K562 (cell line): ENCODE data around the gene SYT15. TPM values are rescaled to one million over a fixed set of nuclear protein-coding genes. Genes with fewer than 3 reads are reported as not detected.

Experiments
- ESRRB ChIP-seq: fragments of 250-450 bp; sonication (Bioruptor Pico); IDR thresholded peaks from 2 replicates; pipeline ENCODE4 v1.5.0; 2020; ENCODE audit warnings: mild to moderate bottlenecking, moderate library complexity, borderline replicate concordance
- FOXJ2 ChIP-seq: fragments of 200-800 bp; sonication (Bioruptor generic); IDR thresholded peaks from 2 replicates; pipeline ENCODE4 v1.6.1; 2016; ENCODE audit warnings: missing genetic modification characterization, missing compliant biosample characterization
- HDAC1 ChIP-seq, 2 experiments: fragments of 450-650 bp; IDR thresholded peaks; 2 replicates each; pipeline ENCODE4 v1.6.1; 2016 to 2017; ENCODE audit warnings: inconsistent platforms in 1 of 2, mild to moderate bottlenecking in 1 of 2, moderate library complexity in 1 of 2
- HIVEP1 ChIP-seq: fragments of 250-450 bp; sonication (Bioruptor Pico); IDR thresholded peaks from 2 replicates; pipeline ENCODE4 v1.4.0; 2020; ENCODE audit warnings: mild to moderate bottlenecking
- JUNB ChIP-seq: fragments of 450-650 bp; formaldehyde crosslinking; conservative IDR thresholded peaks from 2 replicates; pipeline ENCODE4 v1.4.0; 2020; ENCODE audit warnings: mild to moderate bottlenecking
- MCM3 ChIP-seq: fragments of 450-650 bp; IDR thresholded peaks from 2 replicates; pipeline ENCODE4 v1.6.1; 2016
- MTA2 ChIP-seq: fragments of 450-650 bp; IDR thresholded peaks from 2 replicates; pipeline ENCODE4 v1.6.1; 2016; ENCODE audit warnings: low read depth
- PCBP1 ChIP-seq: fragments of 200-400 bp; formaldehyde crosslinking; IDR thresholded peaks from 2 replicates; pipeline ENCODE4 v1.6.1; 2018; ENCODE audit warnings: mild to moderate bottlenecking, low read depth, low read length; ENCODE audit not compliant: poor library complexity, severe bottlenecking
- SAFB2 ChIP-seq: fragments of 200-400 bp; formaldehyde crosslinking; IDR thresholded peaks from 2 replicates; pipeline ENCODE4 v1.6.1; 2018; ENCODE audit warnings: borderline replicate concordance, low read length, low read depth, moderate library complexity; ENCODE audit not compliant: severe bottlenecking
- ZNF23 ChIP-seq: fragments of 250-450 bp; sonication (Bioruptor Pico); IDR thresholded peaks from 2 replicates; pipeline ENCODE4 v1.4.0; 2020; ENCODE audit warnings: mild to moderate bottlenecking
- polyA plus RNA-seq, 8 experiments: library from polyadenylated mRNA; depleted of rRNA in 4 of 8; stranded (reverse) in 5 of 8; unstranded in 3 of 8; fragments of >200 nt; fragmentation: Nextera tagmentation in 2 of 8; fragmentation: Illumina TruSeq in 1 of 8; extraction: Ambion mirVana in 2 of 8; extraction: Trizol in 1 of 8; gene quantifications; 2 replicates each; pipeline versions ENCODE4 v1.2.1 to v1.2.3, GENCODE V29; 2011 to 2014; ENCODE audit warnings: inconsistent platforms in 1 of 8, missing spikeins in 1 of 8
- total RNA-seq, 7 experiments: library from RNA; depleted of rRNA in 6 of 7; stranded (reverse); fragments of >200 nt in 6 of 7; fragmentation: Illumina TruSeq in 2 of 7; extraction: Trizol in 2 of 7; gene quantifications; 2 replicates each; pipeline versions ENCODE4 v1.2.1 to v1.2.3, GENCODE V29; 2011 to 2021; ENCODE audit warnings: low replicate concordance in 1 of 7
- TF ChIP-seq, protein P1 (sequence below), 2 experiments: fragments of 450-650 bp; conservative IDR thresholded peaks; 2 replicates each; pipeline ENCODE4 v1.6.1; 2017; ENCODE audit warnings: mild to moderate bottlenecking in 2 of 2, moderate library complexity in 2 of 2
- TF ChIP-seq, protein P2 (sequence below): fragments of 450-650 bp; conservative IDR thresholded peaks from 2 replicates; pipeline ENCODE4 v1.6.1; 2016; ENCODE audit warnings: missing genetic modification characterization, low read depth, mild to moderate bottlenecking, control low read depth, missing compliant biosample characterization
- TF ChIP-seq, protein P3 (sequence below), 3 experiments: fragments of 200-800 bp in 1 of 3; fragments of 250-450 bp in 1 of 3; fragments of 450-650 bp in 1 of 3; sonication (Bioruptor Pico) in 1 of 3; sonication (Bioruptor generic) in 1 of 3; formaldehyde crosslinking in 1 of 3; IDR thresholded peaks; 2 replicates each; pipeline versions ENCODE4 v1.6.1 to v1.8.0; 2016 to 2022; ENCODE audit warnings: mild to moderate bottlenecking in 2 of 3, missing genetic modification characterization in 2 of 3, missing compliant biosample characterization in 1 of 3, moderate library complexity in 1 of 3
- TF ChIP-seq, protein P4 (sequence below): fragments of 200-800 bp; sonication (Bioruptor generic); IDR thresholded peaks from 2 replicates; pipeline ENCODE4 v1.6.1; 2016; ENCODE audit warnings: missing genetic modification characterization, missing compliant biosample characterization

SYT15 gene
- total and polyA plus RNA-seq, 9 of the 15 experiments (the other 6 are each of a cell fraction or from before 2014, with no cell fraction given): 0.05 to 0.82 (median 0.21) TPM; not detected in 1

DNA sequence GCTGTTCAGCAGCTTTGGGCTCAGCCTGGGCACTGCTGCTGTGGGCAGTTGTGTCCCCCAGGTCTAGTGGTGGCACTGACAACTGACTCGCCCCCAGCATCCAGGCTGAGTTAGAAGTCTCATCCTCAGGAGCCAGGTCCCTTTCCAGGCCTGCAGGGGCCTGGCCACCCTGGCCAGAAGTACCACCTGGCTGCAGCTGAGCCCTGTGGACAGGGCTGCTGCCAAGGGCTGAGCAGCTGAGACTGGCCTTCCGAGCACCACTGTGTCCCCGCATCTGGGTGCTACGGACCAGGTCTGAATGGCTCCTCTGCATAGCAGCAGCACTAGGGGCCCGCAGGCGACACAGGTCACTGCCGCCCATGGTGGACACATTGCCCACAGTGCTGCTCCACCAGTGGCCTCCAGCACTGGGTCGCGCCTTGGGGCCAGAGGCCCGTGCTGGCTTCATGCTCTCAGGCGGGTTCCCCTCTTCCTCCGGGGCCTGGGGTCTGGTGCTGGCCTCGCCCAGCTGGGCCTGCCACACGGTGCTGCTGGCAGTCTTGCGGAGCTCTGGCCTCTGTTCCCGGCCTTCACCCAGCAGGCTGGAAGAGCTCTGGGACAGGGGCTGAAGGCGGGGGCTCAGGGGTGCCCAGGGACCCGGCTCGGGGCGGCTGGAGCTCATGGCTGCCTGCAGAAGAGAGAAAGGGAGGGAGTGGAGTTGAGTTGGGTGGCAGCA, 28.7 kb upstream of the SYT15 start (continued):
- TF ChIP-seq, protein P1, sequence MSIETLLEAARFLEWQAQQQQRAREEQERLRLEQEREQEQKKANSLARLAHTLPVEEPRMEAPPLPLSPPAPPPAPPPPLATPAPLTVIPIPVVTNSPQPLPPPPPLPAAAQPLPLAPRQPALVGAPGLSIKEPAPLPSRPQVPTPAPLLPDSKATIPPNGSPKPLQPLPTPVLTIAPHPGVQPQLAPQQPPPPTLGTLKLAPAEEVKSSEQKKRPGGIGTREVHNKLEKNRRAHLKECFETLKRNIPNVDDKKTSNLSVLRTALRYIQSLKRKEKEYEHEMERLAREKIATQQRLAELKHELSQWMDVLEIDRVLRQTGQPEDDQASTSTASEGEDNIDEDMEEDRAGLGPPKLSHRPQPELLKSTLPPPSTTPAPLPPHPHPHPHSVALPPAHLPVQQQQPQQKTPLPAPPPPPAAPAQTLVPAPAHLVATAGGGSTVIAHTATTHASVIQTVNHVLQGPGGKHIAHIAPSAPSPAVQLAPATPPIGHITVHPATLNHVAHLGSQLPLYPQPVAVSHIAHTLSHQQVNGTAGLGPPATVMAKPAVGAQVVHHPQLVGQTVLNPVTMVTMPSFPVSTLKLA (conservative IDR thresholded peaks at IDR 0.05): no peak
- TF ChIP-seq, protein P2, sequence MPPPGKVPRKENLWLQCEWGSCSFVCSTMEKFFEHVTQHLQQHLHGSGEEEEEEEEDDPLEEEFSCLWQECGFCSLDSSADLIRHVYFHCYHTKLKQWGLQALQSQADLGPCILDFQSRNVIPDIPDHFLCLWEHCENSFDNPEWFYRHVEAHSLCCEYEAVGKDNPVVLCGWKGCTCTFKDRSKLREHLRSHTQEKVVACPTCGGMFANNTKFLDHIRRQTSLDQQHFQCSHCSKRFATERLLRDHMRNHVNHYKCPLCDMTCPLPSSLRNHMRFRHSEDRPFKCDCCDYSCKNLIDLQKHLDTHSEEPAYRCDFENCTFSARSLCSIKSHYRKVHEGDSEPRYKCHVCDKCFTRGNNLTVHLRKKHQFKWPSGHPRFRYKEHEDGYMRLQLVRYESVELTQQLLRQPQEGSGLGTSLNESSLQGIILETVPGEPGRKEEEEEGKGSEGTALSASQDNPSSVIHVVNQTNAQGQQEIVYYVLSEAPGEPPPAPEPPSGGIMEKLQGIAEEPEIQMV (tag): no peak
- no peak for TF ChIP-seq HDAC1 (IDR thresholded peaks at IDR 0.05)
- TF ChIP-seq SAFB2: no peak
- TF ChIP-seq MTA2: no peak
- peak; percentile 43 for TF ChIP-seq PCBP1
- TF ChIP-seq FOXJ2 (tag): no peak
- no peak for TF ChIP-seq ZNF23
- TF ChIP-seq HIVEP1: 0 out of 2 replicates have a peak, but pooled peaks have one; percentile 17
- TF ChIP-seq, protein P3, sequence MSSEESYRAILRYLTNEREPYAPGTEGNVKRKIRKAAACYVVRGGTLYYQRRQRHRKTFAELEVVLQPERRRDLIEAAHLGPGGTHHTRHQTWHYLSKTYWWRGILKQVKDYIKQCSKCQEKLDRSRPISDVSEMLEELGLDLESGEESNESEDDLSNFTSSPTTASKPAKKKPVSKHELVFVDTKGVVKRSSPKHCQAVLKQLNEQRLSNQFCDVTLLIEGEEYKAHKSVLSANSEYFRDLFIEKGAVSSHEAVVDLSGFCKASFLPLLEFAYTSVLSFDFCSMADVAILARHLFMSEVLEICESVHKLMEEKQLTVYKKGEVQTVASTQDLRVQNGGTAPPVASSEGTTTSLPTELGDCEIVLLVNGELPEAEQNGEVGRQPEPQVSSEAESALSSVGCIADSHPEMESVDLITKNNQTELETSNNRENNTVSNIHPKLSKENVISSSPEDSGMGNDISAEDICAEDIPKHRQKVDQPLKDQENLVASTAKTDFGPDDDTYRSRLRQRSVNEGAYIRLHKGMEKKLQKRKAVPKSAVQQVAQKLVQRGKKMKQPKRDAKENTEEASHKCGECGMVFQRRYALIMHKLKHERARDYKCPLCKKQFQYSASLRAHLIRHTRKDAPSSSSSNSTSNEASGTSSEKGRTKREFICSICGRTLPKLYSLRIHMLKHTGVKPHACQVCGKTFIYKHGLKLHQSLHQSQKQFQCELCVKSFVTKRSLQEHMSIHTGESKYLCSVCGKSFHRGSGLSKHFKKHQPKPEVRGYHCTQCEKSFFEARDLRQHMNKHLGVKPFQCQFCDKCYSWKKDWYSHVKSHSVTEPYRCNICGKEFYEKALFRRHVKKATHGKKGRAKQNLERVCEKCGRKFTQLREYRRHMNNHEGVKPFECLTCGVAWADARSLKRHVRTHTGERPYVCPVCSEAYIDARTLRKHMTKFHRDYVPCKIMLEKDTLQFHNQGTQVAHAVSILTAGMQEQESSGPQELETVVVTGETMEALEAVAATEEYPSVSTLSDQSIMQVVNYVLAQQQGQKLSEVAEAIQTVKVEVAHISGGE (CRISPR knock-in tag; IDR thresholded peaks at IDR 0.05): 0 out of 6 replicates have a peak, but pooled peaks of 1 of the 3 experiments have one; percentile 11
- TF ChIP-seq MCM3: peak; percentile 33; the same call in 1 of the 2 replicates
- TF ChIP-seq JUNB (CRISPR knock-in tag): 0 out of 2 replicates have a peak, but pooled peaks have one; percentile 13
- TF ChIP-seq, protein P4, sequence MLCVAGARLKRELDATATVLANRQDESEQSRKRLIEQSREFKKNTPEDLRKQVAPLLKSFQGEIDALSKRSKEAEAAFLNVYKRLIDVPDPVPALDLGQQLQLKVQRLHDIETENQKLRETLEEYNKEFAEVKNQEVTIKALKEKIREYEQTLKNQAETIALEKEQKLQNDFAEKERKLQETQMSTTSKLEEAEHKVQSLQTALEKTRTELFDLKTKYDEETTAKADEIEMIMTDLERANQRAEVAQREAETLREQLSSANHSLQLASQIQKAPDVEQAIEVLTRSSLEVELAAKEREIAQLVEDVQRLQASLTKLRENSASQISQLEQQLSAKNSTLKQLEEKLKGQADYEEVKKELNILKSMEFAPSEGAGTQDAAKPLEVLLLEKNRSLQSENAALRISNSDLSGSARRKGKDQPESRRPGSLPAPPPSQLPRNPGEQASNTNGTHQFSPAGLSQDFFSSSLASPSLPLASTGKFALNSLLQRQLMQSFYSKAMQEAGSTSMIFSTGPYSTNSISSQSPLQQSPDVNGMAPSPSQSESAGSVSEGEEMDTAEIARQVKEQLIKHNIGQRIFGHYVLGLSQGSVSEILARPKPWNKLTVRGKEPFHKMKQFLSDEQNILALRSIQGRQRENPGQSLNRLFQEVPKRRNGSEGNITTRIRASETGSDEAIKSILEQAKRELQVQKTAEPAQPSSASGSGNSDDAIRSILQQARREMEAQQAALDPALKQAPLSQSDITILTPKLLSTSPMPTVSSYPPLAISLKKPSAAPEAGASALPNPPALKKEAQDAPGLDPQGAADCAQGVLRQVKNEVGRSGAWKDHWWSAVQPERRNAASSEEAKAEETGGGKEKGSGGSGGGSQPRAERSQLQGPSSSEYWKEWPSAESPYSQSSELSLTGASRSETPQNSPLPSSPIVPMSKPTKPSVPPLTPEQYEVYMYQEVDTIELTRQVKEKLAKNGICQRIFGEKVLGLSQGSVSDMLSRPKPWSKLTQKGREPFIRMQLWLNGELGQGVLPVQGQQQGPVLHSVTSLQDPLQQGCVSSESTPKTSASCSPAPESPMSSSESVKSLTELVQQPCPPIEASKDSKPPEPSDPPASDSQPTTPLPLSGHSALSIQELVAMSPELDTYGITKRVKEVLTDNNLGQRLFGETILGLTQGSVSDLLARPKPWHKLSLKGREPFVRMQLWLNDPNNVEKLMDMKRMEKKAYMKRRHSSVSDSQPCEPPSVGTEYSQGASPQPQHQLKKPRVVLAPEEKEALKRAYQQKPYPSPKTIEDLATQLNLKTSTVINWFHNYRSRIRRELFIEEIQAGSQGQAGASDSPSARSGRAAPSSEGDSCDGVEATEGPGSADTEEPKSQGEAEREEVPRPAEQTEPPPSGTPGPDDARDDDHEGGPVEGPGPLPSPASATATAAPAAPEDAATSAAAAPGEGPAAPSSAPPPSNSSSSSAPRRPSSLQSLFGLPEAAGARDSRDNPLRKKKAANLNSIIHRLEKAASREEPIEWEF (CRISPR knock-in tag): no peak
- no peak for TF ChIP-seq ESRRB (CRISPR knock-in tag)
